Endothelial cell of umbilical vein (primary cell): ENCODE measurements around the gene SAAL1. TPM values are rescaled to one million over a fixed set of nuclear protein-coding genes. Genes with fewer than 3 reads are reported as not detected.

Experiments used
- BruUV-seq: library from RNA; stranded (reverse); fragments of 400-500 nt; replicated peaks from 2 replicates; lab custom pipeline; 2021; lab: Mats Ljungman, UMichigan
- CTCF ChIA-PET: fragments of 300-600, 350-600 bp; sonication (Branson Sonifier 250); formaldehyde crosslinking; loops from one replicate; lab custom pipeline; 2021; ENCODE audit warnings: antibody characterized with exemption, inconsistent platforms; lab: Charles Lee
- POLR2A ChIA-PET: fragments of 300-600, 350-600 bp; sonication (Branson Sonifier 250); formaldehyde crosslinking; loops from one replicate; lab custom pipeline; 2021; ENCODE audit warnings: antibody characterized with exemption, inconsistent platforms; lab: Charles Lee
- DNase-seq: peaks from one replicate; pipeline ENCODE4 v3.0.0-alpha.2; 2011; ENCODE audit warnings: low read depth, low spot score
- FAIRE-seq: peaks from 2 replicates; lab custom pipeline; 2011; peaks lifted over from hg19 to GRCh38; lab: Jason Lieb, UNC
- H2AFZ ChIP-seq: 2 replicates; pipeline ENCODE4 v1.6.0; 2012; ENCODE audit warnings: low read depth, low read length, control low read depth, inconsistent platforms
- H3K27ac ChIP-seq: 2 replicates; pipeline ENCODE4 v1.5.1; 2011; ENCODE audit warnings: low read depth, mild to moderate bottlenecking, control low read depth, low read length, moderate library complexity; ENCODE audit not compliant: insufficient read depth
- H3K27me3 ChIP-seq, 2 experiments: 2 replicates each; pipeline versions ENCODE4 v1.6.0 to v1.6.1; 2011; ENCODE audit warnings: low read length in 2 of 2, mixed read lengths in 1 of 2; ENCODE audit not compliant: control insufficient read depth in 2 of 2, insufficient read depth in 2 of 2
- H3K36me3 ChIP-seq, 2 experiments: 2 replicates in 1 of 2; 3 replicates in 1 of 2; pipeline ENCODE4 v1.5.1; 2011; ENCODE audit warnings: low read length in 2 of 2, mild to moderate bottlenecking in 1 of 2, moderate library complexity in 1 of 2; ENCODE audit not compliant: control insufficient read depth in 2 of 2, insufficient read depth in 2 of 2; ENCODE audit errors: extremely low read depth in 1 of 2
- H3K4me1 ChIP-seq: 3 replicates; pipeline ENCODE4 v1.5.1; 2011; ENCODE audit warnings: mild to moderate bottlenecking, low read length; ENCODE audit not compliant: control insufficient read depth, insufficient read depth; ENCODE audit errors: extremely low read depth
- H3K4me2 ChIP-seq: 2 replicates; pipeline ENCODE4 v1.6.1; 2011; ENCODE audit warnings: low read length, control low read depth, mixed read lengths; ENCODE audit not compliant: insufficient read depth
- H3K4me3 ChIP-seq, 3 experiments: fragments of 200-600 bp in 1 of 3; sonication (generic), shearing (Covaris generic) in 1 of 3; replicated peaks in 1 of 3; 2 replicates each; pipeline ENCODE4 v1.5.1; 2011 to 2016; ENCODE audit warnings: control low read depth in 3 of 3, low read length in 3 of 3, mild to moderate bottlenecking in 2 of 3, inconsistent platforms in 1 of 3, low read depth in 1 of 3, moderate library complexity in 1 of 3; ENCODE audit not compliant: insufficient read depth in 1 of 3
- H3K79me2 ChIP-seq: 2 replicates; pipeline ENCODE4 v1.6.0; 2012; ENCODE audit warnings: low read length, inconsistent platforms; ENCODE audit not compliant: control insufficient read depth, insufficient read depth
- H3K9ac ChIP-seq: replicated peaks from 2 replicates; pipeline ENCODE3; 2011; ENCODE audit warnings: low read length, control low read depth; ENCODE audit not compliant: insufficient read depth; ENCODE audit errors: extremely low read depth
- H3K9me1 ChIP-seq: replicated peaks from 3 replicates; pipeline ENCODE4 v1.6.0; 2011; ENCODE audit warnings: mild to moderate bottlenecking, low read length; ENCODE audit not compliant: control insufficient read depth, insufficient read depth; ENCODE audit errors: extremely low read depth
- H3K9me3 ChIP-seq: replicated peaks from 2 replicates; pipeline ENCODE4 v1.5.1; 2012; ENCODE audit warnings: low read length, inconsistent platforms; ENCODE audit not compliant: control insufficient read depth, insufficient read depth
- H4K20me1 ChIP-seq: replicated peaks from 2 replicates; pipeline ENCODE3; 2011; ENCODE audit warnings: mild to moderate bottlenecking, low read length; ENCODE audit not compliant: control insufficient read depth, insufficient read depth; ENCODE audit errors: extremely low read depth
- CTCF ChIP-seq, 2 donors: IDR thresholded peaks; 1 replicate in 1 of 2; 2 replicates in 1 of 2; pipeline ENCODE4 v1.5.1; 2011; ENCODE audit warnings: low read length in 2 of 2, mild to moderate bottlenecking in 2 of 2, moderate library complexity in 2 of 2, control low read depth in 1 of 2, inconsistent platforms in 1 of 2, low read depth in 1 of 2; ENCODE audit not compliant: insufficient read depth in 1 of 2; ENCODE audit errors: extremely low read depth in 1 of 2
- EZH2 ChIP-seq: IDR thresholded peaks from 2 replicates; pipeline ENCODE4 v1.6.1; 2012; ENCODE audit warnings: borderline replicate concordance, low read depth, mild to moderate bottlenecking, moderate library complexity, low read length, inconsistent platforms; ENCODE audit not compliant: severe bottlenecking
- FOS ChIP-seq: IDR thresholded peaks from 2 replicates; pipeline ENCODE4 v1.6.1; 2011; ENCODE audit warnings: mild to moderate bottlenecking, low read length, moderate library complexity, borderline replicate concordance; ENCODE audit not compliant: insufficient read depth
- GATA2 ChIP-seq: IDR thresholded peaks from 2 replicates; pipeline ENCODE4 v1.7.0; 2011; ENCODE audit warnings: low read depth, mild to moderate bottlenecking, moderate library complexity, mixed read lengths, low read length; ENCODE audit not compliant: insufficient read length, insufficient read depth
- JUN ChIP-seq: IDR thresholded peaks from 2 replicates; pipeline ENCODE4 v1.6.1; 2011; ENCODE audit warnings: borderline replicate concordance, low read depth; ENCODE audit not compliant: insufficient read length, insufficient read depth
- MAX ChIP-seq: IDR thresholded peaks from 2 replicates; pipeline ENCODE4 v1.6.1; 2011; ENCODE audit not compliant: insufficient read depth, insufficient read length
- MYC ChIP-seq: IDR thresholded peaks from one replicate; pipeline ENCODE4 v1.6.1; 2011; ENCODE audit warnings: mild to moderate bottlenecking, low read depth, low read length
- POLR2A ChIP-seq: IDR thresholded peaks from 2 replicates; pipeline ENCODE4 v1.6.1; 2012; ENCODE audit warnings: low read depth, mild to moderate bottlenecking, control low read depth, low read length
- POLR2AphosphoS5 ChIP-seq: IDR thresholded peaks from 2 replicates; pipeline ENCODE4 v1.6.1; 2012; ENCODE audit warnings: low read depth, mild to moderate bottlenecking, control low read depth, low read length, moderate library complexity; ENCODE audit not compliant: insufficient read depth
- dilution Hi-C: fragments of 300-500 bp; cut with MboI; formaldehyde crosslinking; loops from one replicate; pipeline ENCODE4 v1.15.0; 2019; ENCODE audit warnings: low sequenced_read_pairs; ENCODE audit not compliant: extremely low pct_ligation_motif_present
- intact Hi-C: fragments of 100-400 bp; cut with micrococcal nuclease; formaldehyde crosslinking; loops from one replicate; pipeline ENCODE4 v1.10.0; 2022
- polyA plus RNA-seq, 4 experiments: library from polyadenylated mRNA; depleted of rRNA in 3 of 4; stranded (reverse) in 3 of 4; unstranded in 1 of 4; fragments of >200 nt; gene quantifications; 2 replicates each; pipeline versions ENCODE4 v1.2.1 to v1.2.3, GENCODE V29; 2011 to 2012; ENCODE audit warnings: missing spikeins in 1 of 4
- total RNA-seq: library from RNA; stranded (reverse); gene quantifications from 2 replicates; pipeline ENCODE4 v1.2.3, GENCODE V29; 2021

The SAAL1 gene
- total and polyA plus RNA-seq, 2 donors (not counting 3 experiments of a cell fraction or from before 2014, with no cell fraction given) = 9.5 to 22.1 TPM

GRCh38 chr11:18050848-18051247, 55.0 kb downstream of the SAAL1 start:
- intact Hi-C loops = no loop called here
- Histone ChIP-seq H3K36me3 (no peaks in the 10 kb centered on the region), H3K4me1 (no peaks in the 10 kb centered on the region), H3K9me3 (no peaks in the 10 kb centered on the region), H3K4me2 (no peak overlapping the region), H3K27ac (no peak overlapping the region), H2AFZ (no peak overlapping the region), H3K79me2 (no peaks in the 10 kb centered on the region), H3K27me3 (peaks cover 17% of the 10 kb centered on the region in 2 experiments), H3K9me1 (no peaks in the 10 kb centered on the region), H3K4me3 (no peak overlapping the region), H4K20me1 (no peaks in the 10 kb centered on the region), H3K9ac (no peak overlapping the region)
- DNase-seq (no peak), FAIRE-seq (no peak)
- POLR2A ChIA-PET = no interaction called here
- no peak for TF ChIP-seq GATA2
- no peak for TF ChIP-seq JUN
- TF ChIP-seq MAX = no peak
- no peak for TF ChIP-seq EZH2
- no peak for TF ChIP-seq CTCF (IDR thresholded peaks at IDR 0.05; ENCODE audit: extremely low read depth in 1 of 2, insufficient read depth in 1 of 2, low read depth in 1 of 2, low read length in 2 of 2)
- no peak for TF ChIP-seq POLR2A
- no peak for TF ChIP-seq FOS
- no peak for TF ChIP-seq MYC
- no peak for TF ChIP-seq POLR2AphosphoS5
- CTCF ChIA-PET = no interaction called here
- no TSS peak for BruUV-seq
- dilution Hi-C loops = no loop called here
